KBM-7 (cell line): ENCODE measurements around the gene ALG1.
"Not testable (repeated sequence)": the region's sequence is repeated elsewhere in the genome, so short reads cannot be mapped to it uniquely, and the experiment has no call there.

Experiments used
- DNase-seq: peaks from one replicate; pipeline ENCODE4 v3.0.0-alpha.2; 2015
- in situ Hi-C: fragments of 300-500 bp; cut with MboI; formaldehyde crosslinking; loops from 2 replicates; pipeline ENCODE4 v1.14.3; 2020; ENCODE audit warnings: low sequenced_read_pairs, low pct_unique_long_range_greater_than_20kb, mixed read lengths

Gene ALG1

GRCh38 chr16:5044011-5044540 is 27.6 kb upstream of the ALG1 start:
- no peak for DNase-seq
- in situ Hi-C loops: no loop called here

GRCh38 chr16:5044581-5044980 is 27.1 kb upstream of the ALG1 start:
- DNase-seq, in situ Hi-C loops: not testable (repeated sequence)

GRCh38 chr16:5045499-5046115 is 26.0 kb upstream of the ALG1 start:
- DNase-seq: no peak
- in situ Hi-C loops: no loop called here

- in situ Hi-C loops: no loop called here
Observed at GRCh38 chr16:5046914-5047313, 24.7 kb upstream of the ALG1 start.

GRCh38 chr16:5054876-5055865 is 16.5 kb upstream of the ALG1 start:
- in situ Hi-C loops: no loop called here
- no peak for DNase-seq

More at GRCh38 chr16:5046914-5047313, 24.7 kb upstream of the ALG1 start:
- no peak for DNase-seq

GRCh38 chr16:5056352-5056751 is 15.3 kb upstream of the ALG1 start:
- in situ Hi-C loops: no loop called here
- peak; percentile 59 for DNase-seq

GRCh38 chr16:5058476-5058875 is 13.2 kb upstream of the ALG1 start:
- DNase-seq: no peak
- in situ Hi-C loops: no loop called here

GRCh38 chr16:5059386-5060072 is 12.1 kb upstream of the ALG1 start:
- in situ Hi-C loops: no loop called here
- no peak for DNase-seq

- in situ Hi-C loops: no loop called here
- no peak for DNase-seq
Observed at GRCh38 chr16:5060073-5060641, 11.5 kb upstream of the ALG1 start.

GRCh38 chr16:5062051-5062450 is 9.6 kb upstream of the ALG1 start:
- no peak for DNase-seq
- in situ Hi-C loops: no loop called here

- in situ Hi-C loops: no loop called here
- no peak for DNase-seq
Observed at GRCh38 chr16:5062790-5063765, 8.6 kb upstream of the ALG1 start.

GRCh38 chr16:5064915-5065314 is 6.7 kb upstream of the ALG1 start:
- in situ Hi-C loops: no loop called here
- DNase-seq: no peak

GRCh38 chr16:5065326-5065725 is 6.3 kb upstream of the ALG1 start:
- no peak for DNase-seq
- in situ Hi-C loops: no loop called here

- in situ Hi-C loops: no loop called here
Observed at GRCh38 chr16:5065813-5066212, 5.8 kb upstream of the ALG1 start, which contains the start of gene C16orf89. Gene C16orf89 (minus strand): TSS chr16:5065956. CDS start chr16:5065908, 48 bp downstream.

GRCh38 chr16:5066511-5066910 is 5.1 kb upstream of the ALG1 start:
- in situ Hi-C loops: no loop called here
- DNase-seq: no peak

More at GRCh38 chr16:5065813-5066212, 5.8 kb upstream of the ALG1 start, which contains the start of gene C16orf89:
- DNase-seq: no peak

- in situ Hi-C loops: no loop called here
- no peak for DNase-seq
Observed at GRCh38 chr16:5069048-5069447, 2.6 kb upstream of the ALG1 start.

- no peak for DNase-seq
- in situ Hi-C loops: no loop called here
Observed at GRCh38 chr16:5069854-5070253, 1.8 kb upstream of the ALG1 start.
